ENCODE data around the gene SIRPB2. TPM values are rescaled to one million over a fixed set of nuclear protein-coding genes. Genes with fewer than 3 reads are reported as not detected.

Gene SIRPB2
- polyA plus RNA-seq, 1 donor from 2014 or later = not detected

GRCh38 chr20:1496930-1497329 lies 5.7 kb upstream of the SIRPB2 start:
- no peaks in the 10 kb centered on the region for H3K9me2 ChIP-seq (ENCODE audit: insufficient read depth, low read length)
- TF ChIP-seq CTCF (IDR thresholded peaks at IDR 0.05; ENCODE audit: poor library complexity, severe bottlenecking) = no peak
- no peak for TF ChIP-seq EZH2 (IDR thresholded peaks at IDR 0.05; ENCODE audit: borderline replicate concordance, insufficient read depth, low read length, poor library complexity, severe bottlenecking)
- TF ChIP-seq SMC3 (conservative IDR thresholded peaks at IDR 0.05; ENCODE audit: poor library complexity) = no peak
- no peak for TF ChIP-seq MXI1 (conservative IDR thresholded peaks at IDR 0.05; ENCODE audit: poor library complexity, severe bottlenecking)
- TF ChIP-seq RAD21 (conservative IDR thresholded peaks at IDR 0.05) = no peak
- TF ChIP-seq TAF1 (IDR thresholded peaks at IDR 0.05; ENCODE audit: low read depth) = no peak
- no peak for TF ChIP-seq POLR2AphosphoS5 (IDR thresholded peaks at IDR 0.05)
- no peak for TF ChIP-seq REST (IDR thresholded peaks at IDR 0.05; ENCODE audit: borderline replicate concordance)
- TF ChIP-seq EP300 (conservative IDR thresholded peaks at IDR 0.05; ENCODE audit: poor library complexity, severe bottlenecking) = no peak
- H3K9ac ChIP-seq (ENCODE audit: low read length) = no peak overlapping the region

GRCh38 chr20:1494436-1494835 lies 3.2 kb upstream of the SIRPB2 start:
- H3K4me2 ChIP-seq (ENCODE audit: low read length) = no peak overlapping the region
- no peak overlapping the region for H2AFZ ChIP-seq (ENCODE audit: low read depth, low read length)
- H3K27me3 ChIP-seq (ENCODE audit: insufficient read depth, low read depth, low read length) = no peaks in the 10 kb centered on the region
- no peak overlapping the region for H3K27ac ChIP-seq (ENCODE audit: low read length)
- H3K9me2 ChIP-seq (ENCODE audit: insufficient read depth, low read length) = no peaks in the 10 kb centered on the region
- H3K9ac ChIP-seq (ENCODE audit: low read length) = no peak overlapping the region
- no peak overlapping the region for H3K4me3 ChIP-seq (ENCODE audit: low read length)
- no peaks in the 10 kb centered on the region for H3K79me2 ChIP-seq (replicated peaks; ENCODE audit: insufficient read depth, low read length)
- no peaks in the 10 kb centered on the region for H3K36me3 ChIP-seq (ENCODE audit: insufficient read depth, low read length)
- H3K9me3 ChIP-seq (ENCODE audit: low read length) = no peaks in the 10 kb centered on the region
- TF ChIP-seq REST (IDR thresholded peaks at IDR 0.05; ENCODE audit: borderline replicate concordance) (no peak), EZH2 (IDR thresholded peaks at IDR 0.05; ENCODE audit: borderline replicate concordance, insufficient read depth, low read length, poor library complexity, severe bottlenecking) (no peak), MXI1 (conservative IDR thresholded peaks at IDR 0.05; ENCODE audit: poor library complexity, severe bottlenecking) (no peak), CTCF (IDR thresholded peaks at IDR 0.05; ENCODE audit: poor library complexity, severe bottlenecking) (no peak), POLR2AphosphoS5 (IDR thresholded peaks at IDR 0.05) (no peak), SMC3 (conservative IDR thresholded peaks at IDR 0.05; ENCODE audit: poor library complexity) (no peak), TAF1 (IDR thresholded peaks at IDR 0.05; ENCODE audit: low read depth) (no peak), RAD21 (conservative IDR thresholded peaks at IDR 0.05) (no peak), EP300 (conservative IDR thresholded peaks at IDR 0.05; ENCODE audit: poor library complexity, severe bottlenecking) (no peak)
- H4K20me1 ChIP-seq (ENCODE audit: insufficient read depth) = no peaks in the 10 kb centered on the region
- H3F3A ChIP-seq (ENCODE audit: insufficient read depth, low read length, poor library complexity, severe bottlenecking) = no peaks in the 10 kb centered on the region

More at GRCh38 chr20:1496930-1497329, 5.7 kb upstream of the SIRPB2 start:
- H3F3A ChIP-seq (ENCODE audit: insufficient read depth, low read length, poor library complexity, severe bottlenecking) = no peaks in the 10 kb centered on the region
- no peak overlapping the region for H3K4me3 ChIP-seq (ENCODE audit: low read length)
- H4K20me1 ChIP-seq (ENCODE audit: insufficient read depth) = no peaks in the 10 kb centered on the region
- H3K4me2 ChIP-seq (ENCODE audit: low read length) = no peak overlapping the region
- H3K9me3 ChIP-seq (ENCODE audit: low read length) = no peaks in the 10 kb centered on the region
- H3K27ac ChIP-seq (ENCODE audit: low read length) = no peak overlapping the region
- no peaks in the 10 kb centered on the region for H3K36me3 ChIP-seq (ENCODE audit: insufficient read depth, low read length)
- H3K27me3 ChIP-seq (ENCODE audit: insufficient read depth, low read depth, low read length) = no peaks in the 10 kb centered on the region
- H3K79me2 ChIP-seq (replicated peaks; ENCODE audit: insufficient read depth, low read length) = no peaks in the 10 kb centered on the region
- no peak overlapping the region for H2AFZ ChIP-seq (ENCODE audit: low read depth, low read length)
